H9 (cell line): ENCODE results near the gene CDCP1. TPM values are rescaled to one million over a fixed set of nuclear protein-coding genes. Genes with fewer than 3 reads are reported as not detected.

ENCODE experiments used
- DNase-seq: peaks from one replicate; pipeline ENCODE4 v3.0.0-alpha.2; 2017
- H2AFZ ChIP-seq: one replicate; pipeline ENCODE4 v1.6.1; 2013; ENCODE audit warnings: mild to moderate bottlenecking, low read length, control low read depth, moderate library complexity
- H2AK5ac ChIP-seq: 2 replicates; pipeline ENCODE4 v1.6.1; 2013; ENCODE audit warnings: low read length, control low read depth, mixed read lengths; ENCODE audit not compliant: insufficient read length
- H2BK120ac ChIP-seq: one replicate; pipeline ENCODE4 v1.6.1; 2013; ENCODE audit warnings: low read depth, mild to moderate bottlenecking, low read length, control low read depth, inconsistent platforms; ENCODE audit not compliant: poor library complexity, severe bottlenecking
- H2BK12ac ChIP-seq: 2 replicates; pipeline ENCODE4 v1.6.1; 2013; ENCODE audit warnings: low read length, control low read depth, mixed read lengths, low read depth; ENCODE audit not compliant: insufficient read length
- H2BK15ac ChIP-seq: 2 replicates; pipeline ENCODE4 v1.6.1; 2013; ENCODE audit warnings: low read depth, low read length, control low read depth
- H2BK20ac ChIP-seq: one replicate; pipeline ENCODE4 v1.6.1; 2013; ENCODE audit warnings: low read depth, mild to moderate bottlenecking, low read length, control low read depth, inconsistent platforms; ENCODE audit not compliant: poor library complexity, severe bottlenecking
- H2BK5ac ChIP-seq: 2 replicates; pipeline ENCODE4 v1.6.1; 2013; ENCODE audit warnings: low read length, control low read depth, mixed read lengths; ENCODE audit not compliant: insufficient read length
- H3K14ac ChIP-seq: 2 replicates; pipeline ENCODE4 v1.6.1; 2013; ENCODE audit warnings: low read length, control low read depth; ENCODE audit not compliant: insufficient read depth
- H3K18ac ChIP-seq: 2 replicates; pipeline ENCODE4 v1.6.1; 2013; ENCODE audit warnings: low read depth, mild to moderate bottlenecking, mixed read lengths, low read length, control low read depth; ENCODE audit not compliant: insufficient read length
- H3K23ac ChIP-seq: 2 replicates; pipeline ENCODE4 v1.6.1; 2013; ENCODE audit warnings: low read length, control low read depth, mixed read lengths, low read depth; ENCODE audit not compliant: insufficient read length
- H3K23me2 ChIP-seq: 2 replicates; pipeline ENCODE4 v1.6.1; 2013; ENCODE audit warnings: low read depth, mild to moderate bottlenecking, mixed read lengths, low read length, control low read depth; ENCODE audit not compliant: insufficient read length, poor library complexity, severe bottlenecking
- H3K27ac ChIP-seq: 2 replicates; pipeline ENCODE4 v1.5.1; 2013; ENCODE audit warnings: low read length, control low read depth, mixed read lengths, low read depth; ENCODE audit not compliant: insufficient read length
- H3K27me3 ChIP-seq: 2 replicates; pipeline ENCODE4 v1.6.1; 2013; ENCODE audit warnings: low read length, control low read depth, inconsistent platforms; ENCODE audit not compliant: insufficient read depth
- H3K4ac ChIP-seq: 2 replicates; pipeline ENCODE4 v1.6.1; 2013; ENCODE audit warnings: low read depth, mild to moderate bottlenecking, control low read depth, inconsistent platforms, low read length, moderate library complexity
- H3K4me1 ChIP-seq: 2 replicates; pipeline ENCODE4 v1.6.1; 2013; ENCODE audit warnings: low read length, control low read depth, inconsistent platforms; ENCODE audit not compliant: insufficient read depth
- H3K4me2 ChIP-seq: 2 replicates; pipeline ENCODE4 v1.6.1; 2013; ENCODE audit warnings: low read length, control low read depth, mixed read lengths; ENCODE audit not compliant: insufficient read length, insufficient read depth
- H3K56ac ChIP-seq: 2 replicates; pipeline ENCODE4 v1.6.1; 2013; ENCODE audit warnings: low read depth, mild to moderate bottlenecking, mixed read lengths, low read length, control low read depth; ENCODE audit not compliant: insufficient read length
- H3K79me1 ChIP-seq: 2 replicates; pipeline ENCODE4 v1.6.1; 2013; ENCODE audit warnings: low read depth, mild to moderate bottlenecking, moderate library complexity, low read length, control low read depth, inconsistent platforms; ENCODE audit not compliant: insufficient read depth, poor library complexity, severe bottlenecking
- H3K79me2 ChIP-seq: 2 replicates; pipeline ENCODE4 v1.6.1; 2013; ENCODE audit warnings: low read length, control low read depth, inconsistent platforms; ENCODE audit not compliant: insufficient read depth
- H3K9ac ChIP-seq: 2 replicates; pipeline ENCODE4 v1.6.1; 2013; ENCODE audit warnings: low read length, control low read depth, mixed read lengths; ENCODE audit not compliant: insufficient read length; ENCODE audit errors: extremely low read depth
- H3K9me3 ChIP-seq: one replicate; pipeline ENCODE4 v1.6.1; 2013; ENCODE audit warnings: low read depth, low read length, inconsistent platforms; ENCODE audit not compliant: control insufficient read depth
- H3T11ph ChIP-seq: one replicate; pipeline ENCODE4 v1.6.1; 2013; ENCODE audit warnings: mild to moderate bottlenecking, low read length, control low read depth, inconsistent platforms
- H4K20me1 ChIP-seq: one replicate; pipeline ENCODE4 v1.6.1; 2013; ENCODE audit not compliant: control insufficient read depth, insufficient read length, insufficient read depth
- H4K5ac ChIP-seq: 2 replicates; pipeline ENCODE4 v1.6.1; 2013; ENCODE audit warnings: low read depth, mild to moderate bottlenecking, mixed read lengths, low read length, control low read depth; ENCODE audit not compliant: insufficient read length
- H4K8ac ChIP-seq: replicated peaks from 2 replicates; pipeline ENCODE4 v1.6.1; 2013; ENCODE audit warnings: low read length, control low read depth, mixed read lengths, low read depth; ENCODE audit not compliant: insufficient read length
- H4K91ac ChIP-seq: 2 replicates; pipeline ENCODE4 v1.6.1; 2013; ENCODE audit warnings: low read depth, mild to moderate bottlenecking, moderate library complexity, mixed read lengths, low read length, control low read depth; ENCODE audit not compliant: insufficient read length
- H3K27ac Mint-ChIP-seq, 3 experiments: 2 replicates in 2 of 3; 3 replicates in 1 of 3; pipeline ENCODE4 v1.8.0; 2020 to 2021; ENCODE audit warnings: mixed read lengths in 3 of 3, mild to moderate bottlenecking in 1 of 3, moderate library complexity in 1 of 3
- H3K27me3 Mint-ChIP-seq: 2 replicates; pipeline ENCODE4 v1.8.0; 2021; ENCODE audit warnings: low read depth, mild to moderate bottlenecking, moderate library complexity, mixed read lengths
- H3K36me3 Mint-ChIP-seq, 3 experiments: 2 replicates in 2 of 3; 3 replicates in 1 of 3; pipeline ENCODE4 v1.8.0; 2020 to 2021; ENCODE audit warnings: low read depth in 3 of 3, mixed read lengths in 3 of 3; ENCODE audit not compliant: insufficient read depth in 1 of 3
- H3K4me1 Mint-ChIP-seq, 2 experiments: 2 replicates each; pipeline ENCODE4 v1.8.0; 2020; ENCODE audit warnings: mixed read lengths in 2 of 2
- H3K4me3 Mint-ChIP-seq, 2 experiments: 2 replicates in 1 of 2; 3 replicates in 1 of 2; pipeline ENCODE4 v1.8.0; 2020 to 2021; ENCODE audit warnings: mild to moderate bottlenecking in 2 of 2, mixed read lengths in 2 of 2, moderate library complexity in 1 of 2
- H3K9me3 Mint-ChIP-seq, 2 experiments: 2 replicates in 1 of 2; 3 replicates in 1 of 2; pipeline ENCODE4 v1.8.0; 2020; ENCODE audit warnings: mild to moderate bottlenecking in 2 of 2, mixed read lengths in 2 of 2, moderate library complexity in 1 of 2
- WGBS: extraction: QIAGEN DNeasy Blood & Tissue Kit; methylation state at CpG from one replicate; pipeline ENCODE4 v1.1.7; 2013; ENCODE audit warnings: missing lambda C conversion rate, low lambda C conversion rate, mixed read lengths; ENCODE audit not compliant: insufficient read length; ENCODE audit errors: extremely low coverage; 5-methylcytosine and 5-hydroxymethylcytosine counted together
- total RNA-seq: library from RNA; stranded (reverse); gene quantifications from 2 replicates; pipeline ENCODE4 v1.2.1, GENCODE V29; 2021
- TF ChIP-seq, protein P1 (sequence below): fragments of 200-600 bp; sonication (generic); conservative IDR thresholded peaks from 3 replicates; pipeline ENCODE4 v1.8.0; 2021; ENCODE audit warnings: antibody characterized with exemption, mild to moderate bottlenecking

The CDCP1 gene
- total RNA-seq, 1 experiment from 2014 or later = 12.9 TPM

DNA sequence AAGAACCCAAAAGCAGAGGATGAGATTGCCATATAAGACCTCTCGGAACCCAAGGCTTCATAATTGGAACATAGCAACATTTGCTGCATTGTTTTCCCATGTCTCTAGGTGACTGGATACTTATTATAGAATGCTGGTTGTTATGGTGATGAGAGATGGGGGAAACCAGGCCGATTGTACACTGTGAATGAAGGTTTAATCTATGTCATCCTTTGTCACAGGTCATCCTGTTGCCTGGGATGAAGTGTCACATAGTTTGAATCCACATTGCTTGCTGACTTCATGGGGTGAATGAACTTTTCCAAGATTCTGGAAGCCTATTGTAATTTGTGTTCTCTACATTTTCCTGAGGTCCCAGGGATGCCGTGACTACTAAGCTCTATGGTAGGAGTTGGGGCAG, 78.2 kb downstream of the CDCP1 start:
- no peak overlapping the region for H4K91ac ChIP-seq
- Mint-ChIP-seq H3K4me3 (no peak overlapping the region), H3K4me1 (peaks cover 0 to 3% of the 10 kb centered on the region in 2 experiments; a peak in 3 of 4 replicates), H3K9me3 (no peaks in the 10 kb centered on the region), H3K27ac (no peak overlapping the region), H3K27me3 (peaks cover 52% of the 10 kb centered on the region), H3K36me3 (no peaks in the 10 kb centered on the region)
- no peak for DNase-seq
- H3K4me2 ChIP-seq = no peak overlapping the region
- TF ChIP-seq, protein P1, sequence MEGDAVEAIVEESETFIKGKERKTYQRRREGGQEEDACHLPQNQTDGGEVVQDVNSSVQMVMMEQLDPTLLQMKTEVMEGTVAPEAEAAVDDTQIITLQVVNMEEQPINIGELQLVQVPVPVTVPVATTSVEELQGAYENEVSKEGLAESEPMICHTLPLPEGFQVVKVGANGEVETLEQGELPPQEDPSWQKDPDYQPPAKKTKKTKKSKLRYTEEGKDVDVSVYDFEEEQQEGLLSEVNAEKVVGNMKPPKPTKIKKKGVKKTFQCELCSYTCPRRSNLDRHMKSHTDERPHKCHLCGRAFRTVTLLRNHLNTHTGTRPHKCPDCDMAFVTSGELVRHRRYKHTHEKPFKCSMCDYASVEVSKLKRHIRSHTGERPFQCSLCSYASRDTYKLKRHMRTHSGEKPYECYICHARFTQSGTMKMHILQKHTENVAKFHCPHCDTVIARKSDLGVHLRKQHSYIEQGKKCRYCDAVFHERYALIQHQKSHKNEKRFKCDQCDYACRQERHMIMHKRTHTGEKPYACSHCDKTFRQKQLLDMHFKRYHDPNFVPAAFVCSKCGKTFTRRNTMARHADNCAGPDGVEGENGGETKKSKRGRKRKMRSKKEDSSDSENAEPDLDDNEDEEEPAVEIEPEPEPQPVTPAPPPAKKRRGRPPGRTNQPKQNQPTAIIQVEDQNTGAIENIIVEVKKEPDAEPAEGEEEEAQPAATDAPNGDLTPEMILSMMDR = no peak
- H3K79me2 ChIP-seq = no peaks in the 10 kb centered on the region
- peaks cover 2% of the 10 kb centered on the region; the same call in 1 of the 2 replicates for H3K4me1 ChIP-seq
- no peak overlapping the region for H2AK5ac ChIP-seq
- no peak overlapping the region for H2BK20ac ChIP-seq
- H3K23ac ChIP-seq = no peak overlapping the region
- no peak overlapping the region for H2BK12ac ChIP-seq
- no peaks in the 10 kb centered on the region for H3K79me1 ChIP-seq
- no peaks in the 10 kb centered on the region for H4K20me1 ChIP-seq
- no peaks in the 10 kb centered on the region for H3K9me3 ChIP-seq
- no peak overlapping the region for H3K4ac ChIP-seq
- no peak overlapping the region for H2BK5ac ChIP-seq
- no peak overlapping the region for H3K9ac ChIP-seq
- H4K8ac ChIP-seq = no peak overlapping the region
- no peak overlapping the region for H2BK15ac ChIP-seq
- no CpG with 5 or more reads among the region's 3 CpGs for WGBS
- H3K14ac ChIP-seq = no peak overlapping the region
- no peak overlapping the region for H2AFZ ChIP-seq
- no peak overlapping the region for H3K56ac ChIP-seq
- no peak overlapping the region for H3T11ph ChIP-seq
- H2BK120ac ChIP-seq = no peak overlapping the region
- H3K23me2 ChIP-seq = no peaks in the 10 kb centered on the region
- H4K5ac ChIP-seq = no peak overlapping the region
- no peak overlapping the region for H3K27ac ChIP-seq
- no peak overlapping the region for H3K18ac ChIP-seq
- peaks cover 2% of the 10 kb centered on the region; the same call in 1 of the 2 replicates for H3K27me3 ChIP-seq
